UCSD-AML1 (cell line): Measurements from ENCODE around the gene NHLRC1.

ENCODE experiments used
- DNase-seq: peaks from one replicate; lab custom pipeline; 2025; ENCODE audit not compliant: unreplicated experiment; lab: John Stamatoyannopoulos, UW

The NHLRC1 gene

DNA sequence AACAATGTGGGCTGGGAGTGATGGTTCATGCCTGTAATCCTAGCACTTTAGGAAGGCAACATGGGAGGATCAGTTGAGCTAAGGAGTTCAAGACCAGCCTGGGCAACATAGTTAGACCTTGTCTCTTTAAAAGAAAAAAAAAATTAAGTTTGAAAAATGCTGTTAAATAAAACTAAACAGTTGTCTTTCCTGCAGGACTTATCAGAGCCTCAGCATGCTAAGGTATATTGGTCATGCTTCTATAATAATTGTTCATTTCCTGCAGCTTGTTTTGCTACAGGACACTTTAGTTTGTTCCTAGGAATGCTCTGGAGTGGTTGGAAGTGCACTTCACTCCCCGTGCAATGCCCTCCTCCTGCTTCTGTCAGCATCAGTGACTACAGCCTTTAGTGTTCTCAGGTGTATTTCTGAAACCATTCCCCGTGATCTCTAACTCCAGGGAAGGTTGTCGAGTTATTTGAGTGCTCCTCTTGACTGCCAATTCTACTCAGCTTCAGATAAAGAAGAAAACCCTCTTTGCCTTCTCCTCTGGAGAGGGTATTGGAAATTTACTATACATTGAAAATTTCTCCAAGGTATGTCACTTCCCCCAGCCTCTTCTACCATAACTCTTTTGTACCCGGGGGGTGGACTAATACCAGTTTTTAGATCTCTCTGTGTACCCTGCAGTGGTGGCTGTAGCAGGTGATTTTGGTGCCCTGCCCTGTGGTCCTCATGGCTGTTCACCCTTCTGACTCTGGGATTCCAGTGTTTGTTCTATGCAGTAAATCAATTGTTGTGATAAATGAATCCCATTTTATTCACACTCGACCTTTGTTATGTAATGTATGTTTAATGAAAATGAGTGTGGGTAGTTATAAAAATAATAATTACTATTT lies 33.8 kb downstream of the NHLRC1 start:
- DNase-seq: no peak

DNA sequence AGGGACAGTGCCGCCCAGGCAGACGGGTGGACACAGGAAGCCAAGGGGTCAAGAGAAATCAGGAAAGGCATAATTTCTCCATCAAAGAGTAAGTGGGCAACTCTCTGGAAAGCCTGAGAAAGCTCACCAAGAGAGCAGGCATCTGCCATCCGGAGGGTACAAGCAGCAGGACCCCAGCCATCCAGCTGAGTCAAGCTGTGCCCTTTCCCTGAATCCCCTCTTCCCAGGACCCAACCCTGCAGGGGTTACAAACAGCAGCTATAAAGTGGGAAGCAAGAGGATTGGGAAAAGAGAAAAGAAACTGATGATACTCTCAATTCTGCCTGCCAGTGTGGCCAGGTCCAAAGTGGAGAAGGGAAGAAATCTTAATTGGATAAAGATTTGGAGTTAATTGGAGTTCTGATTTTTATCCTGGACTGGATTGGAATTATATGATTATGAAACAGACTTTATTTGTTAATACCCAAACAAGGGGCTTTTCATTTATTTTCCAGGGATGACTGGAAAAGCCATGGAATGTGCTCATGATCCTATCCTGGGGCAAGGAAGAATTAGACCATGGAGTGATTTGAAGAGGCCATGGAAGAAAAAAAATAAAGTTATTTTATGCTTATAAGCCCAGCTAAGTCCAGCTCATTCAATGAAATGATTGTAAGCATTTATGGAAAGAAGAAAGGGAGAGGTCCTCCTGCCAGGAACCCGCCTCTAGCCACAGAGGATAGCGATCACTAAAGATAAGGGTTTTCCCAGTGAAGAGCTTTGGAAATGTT lies 34.9 kb downstream of the NHLRC1 start:
- no peak for DNase-seq

DNA sequence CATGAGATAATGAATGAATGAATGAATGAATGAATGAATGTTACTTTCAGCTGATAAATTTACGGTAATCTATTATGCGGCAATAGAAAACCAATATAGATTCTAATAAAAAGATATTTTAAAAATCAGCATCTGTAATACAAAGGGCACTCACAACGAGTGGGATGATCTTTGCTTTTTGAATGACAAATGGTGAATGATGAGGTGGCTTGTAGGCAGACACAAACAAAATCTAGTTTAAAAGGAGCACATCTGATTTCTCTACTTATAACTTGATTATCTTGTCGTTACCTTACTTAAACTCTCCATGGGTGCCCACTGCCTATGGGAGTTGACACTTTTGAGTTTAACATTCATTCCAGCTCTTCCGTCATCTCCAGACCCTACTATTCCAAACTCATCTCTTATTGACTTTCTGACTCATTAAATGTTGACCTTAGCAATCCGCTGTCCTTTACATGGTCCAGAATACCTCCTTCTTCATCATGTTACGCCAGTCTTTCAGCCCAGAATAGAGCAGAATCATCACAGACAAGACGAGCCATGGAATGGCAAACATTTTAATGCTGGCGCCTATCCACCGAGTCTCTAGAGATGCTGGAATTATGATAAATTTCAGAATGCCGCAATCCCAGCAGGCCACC lies 41.3 kb downstream of the NHLRC1 start:
- DNase-seq: no peak

DNA sequence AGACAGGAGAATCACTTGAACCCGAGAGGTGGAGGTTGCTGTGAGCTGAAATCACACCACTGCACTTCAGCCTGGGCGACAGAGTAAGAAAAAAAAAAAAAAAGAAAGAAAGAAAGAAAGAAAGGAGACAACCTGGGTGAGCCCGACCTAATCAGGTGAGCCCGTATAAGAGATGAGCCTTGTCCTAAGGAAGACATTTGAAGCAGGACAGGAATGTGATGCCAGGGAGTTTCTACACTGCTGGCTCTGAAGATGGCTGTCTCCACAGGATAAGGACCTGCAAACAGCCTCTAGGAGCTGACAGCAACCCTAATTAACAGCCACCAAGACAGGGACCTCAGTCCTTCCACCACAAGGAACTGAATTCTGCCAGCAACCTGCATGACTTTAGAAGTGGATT lies 41.9 kb downstream of the NHLRC1 start:
- DNase-seq: no peak

DNA sequence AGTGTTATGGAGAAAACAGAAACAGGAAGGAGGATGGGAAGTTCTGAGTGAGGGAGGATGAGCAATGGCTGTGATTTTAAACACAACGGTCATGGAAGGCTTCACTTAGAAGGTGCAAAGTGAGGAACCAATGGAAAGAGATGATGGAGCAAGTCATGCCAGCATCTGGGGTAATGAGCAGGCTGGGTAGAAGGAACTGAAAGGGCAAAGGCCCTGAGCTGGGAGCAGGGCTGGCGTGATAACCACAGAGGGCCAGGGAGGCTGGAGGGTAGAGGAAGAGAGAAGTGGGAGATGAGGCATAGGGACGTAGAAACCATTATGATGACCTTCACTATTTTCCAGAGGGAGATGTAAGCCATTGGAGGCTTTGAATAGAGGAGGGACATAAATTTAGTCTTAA lies 43.6 kb downstream of the NHLRC1 start:
- no peak for DNase-seq

DNA sequence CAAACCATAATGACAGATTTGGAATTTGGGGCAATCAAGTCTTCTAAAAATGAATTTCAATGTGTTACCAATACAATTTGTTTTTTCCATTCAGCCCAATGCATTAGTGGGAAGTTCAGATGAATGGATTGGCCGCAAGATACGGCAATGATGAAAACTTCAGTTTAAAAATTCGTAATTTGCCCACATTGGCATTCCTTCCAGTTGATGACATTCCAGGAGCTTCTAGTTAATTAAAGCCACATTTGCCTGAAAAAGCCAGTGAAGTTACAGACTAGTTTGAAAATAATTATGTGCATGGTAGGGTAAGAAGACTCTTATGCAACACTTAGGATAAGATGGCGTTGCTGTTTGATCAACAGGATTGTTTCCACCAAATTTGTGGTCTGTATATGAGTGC lies 46.2 kb downstream of the NHLRC1 start:
- no peak for DNase-seq

DNA sequence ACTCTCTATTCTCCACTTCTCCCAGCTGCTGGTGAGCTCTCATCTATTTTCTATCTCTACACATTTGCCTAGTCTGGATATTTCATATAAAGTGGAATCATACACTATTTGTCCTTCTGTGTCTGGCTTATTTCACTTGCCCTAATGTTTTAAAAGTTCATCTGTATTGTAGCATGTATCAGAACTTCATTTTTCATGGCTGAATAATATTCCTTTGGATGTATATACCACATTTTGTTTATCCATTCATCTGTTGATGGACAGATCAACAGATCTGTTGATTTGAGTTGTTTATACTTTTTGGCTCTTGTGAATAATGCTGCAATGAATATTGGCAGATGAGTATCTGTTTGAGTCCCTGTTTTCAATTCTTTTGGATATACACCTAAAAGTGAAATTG lies 49.6 kb downstream of the NHLRC1 start:
- DNase-seq: no peak

DNA sequence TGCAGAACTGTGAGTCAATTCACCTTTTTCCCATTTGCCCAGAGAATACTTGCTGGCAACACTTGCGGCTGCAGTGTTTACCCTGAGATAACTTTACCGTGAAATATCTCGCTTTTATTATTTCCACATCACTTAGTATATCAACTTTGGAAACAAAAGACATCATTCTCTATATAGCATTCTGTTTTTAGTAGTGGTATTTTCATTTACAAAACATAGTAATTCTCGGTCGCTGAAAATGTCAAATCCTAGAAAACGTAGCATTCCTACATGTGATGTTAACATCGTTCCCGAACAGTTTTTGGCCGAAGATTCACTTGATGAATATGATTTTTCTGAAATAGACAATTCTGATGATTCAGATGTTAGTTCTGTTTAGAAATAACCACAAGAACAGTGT lies 52.0 kb downstream of the NHLRC1 start:
- DNase-seq: no peak
